ENCODE measurements around the gene WWOX.

DNA sequence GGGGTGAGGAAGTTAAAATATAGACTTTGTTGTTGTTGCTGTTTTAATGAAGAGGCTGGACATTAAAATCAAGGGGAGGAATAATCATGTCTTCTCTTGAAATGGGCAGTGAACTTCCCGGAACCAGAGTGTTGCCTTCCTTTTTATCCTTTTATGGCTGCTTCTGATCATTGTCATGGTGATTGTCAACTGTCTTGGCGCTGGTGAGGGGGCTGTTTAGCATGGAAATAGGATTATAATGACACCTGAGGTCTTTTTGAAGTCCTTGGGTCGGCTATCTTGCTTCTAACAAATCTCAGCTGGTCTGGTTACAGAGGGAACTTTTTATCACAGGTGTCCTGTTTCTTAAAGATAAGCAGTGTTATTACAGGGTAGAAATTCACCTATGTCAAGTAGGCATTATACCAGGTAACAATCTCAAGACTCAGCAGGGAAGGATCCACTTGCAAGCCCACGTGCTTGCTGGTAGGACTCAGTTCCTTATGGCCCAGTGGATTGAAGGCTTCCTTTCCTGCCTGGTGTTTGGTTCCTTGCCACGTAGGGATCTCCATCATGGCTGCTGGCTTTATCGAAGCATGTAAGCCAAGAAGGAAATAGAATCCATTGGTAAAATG lies 349.3 kb downstream of the WWOX start:
- no peak for TF ChIP-seq POLR2AphosphoS5 (IDR thresholded peaks at IDR 0.05; ENCODE audit: low read depth, low read length)
- no peak for TF ChIP-seq POLR2A (IDR thresholded peaks at IDR 0.05; ENCODE audit: low read depth, low read length)

Measured in GM12891 (cell line).